Right lobe of liver (tissue), 6 donors: ENCODE measurements around the gene GBGT1. TPM values are rescaled to one million over a fixed set of nuclear protein-coding genes. Genes with fewer than 3 reads are reported as not detected.

Experiments
- ATAC-seq, 4 donors: fragments of 200-7000 bp; cut with Tn5 transposase; one replicate each; pipeline ENCODE4 v1.9.1; 2020; ENCODE audit warnings: mild to moderate bottlenecking in 4 of 4, moderate library complexity in 4 of 4
- DNase-seq, 3 donors: peaks; one replicate each; pipeline ENCODE4 v3.0.0-alpha.2; 2020
- H3K27ac ChIP-seq, 3 donors: fragments of 200-600 bp; one replicate each; pipeline ENCODE4 v1.8.0; 2022
- H3K27me3 ChIP-seq, 2 donors: fragments of 200-600 bp; one replicate each; pipeline ENCODE4 v1.8.0; 2022
- H3K36me3 ChIP-seq, 4 donors: fragments of 200-600 bp; sonication (generic) in 1 of 4; one replicate each; pipeline versions ENCODE4 v1.5.1 to v1.8.0; 2017 to 2022; ENCODE audit warnings: control low read depth in 1 of 4
- H3K4me1 ChIP-seq, 4 donors: fragments of 200-600 bp; sonication (generic) in 1 of 4; one replicate each; pipeline versions ENCODE4 v1.5.1 to v1.8.0; 2017 to 2022; ENCODE audit warnings: control low read depth in 1 of 4
- H3K4me3 ChIP-seq, 3 donors: fragments of 200-600 bp; one replicate each; pipeline ENCODE4 v1.8.0; 2022
- H3K9me3 ChIP-seq, 4 donors: fragments of 200-600 bp; sonication (generic) in 1 of 4; one replicate each; pipeline versions ENCODE4 v1.5.1 to v1.8.0; 2017 to 2022; ENCODE audit warnings: control low read depth in 1 of 4
- POLR2A ChIP-seq: fragments of 450-650 bp; IDR thresholded peaks from one replicate; pipeline ENCODE4 v1.6.1; 2017; ENCODE audit warnings: antibody characterized with exemption, mild to moderate bottlenecking
- WGBS: methylation state at CpG from one replicate; pipeline ENCODE4 v1.1.6; 2018; ENCODE audit warnings: low coverage, low lambda C conversion rate; ENCODE audit not compliant: insufficient coverage; ENCODE audit errors: missing lambda C conversion rate; 5-methylcytosine and 5-hydroxymethylcytosine counted together
- intact Hi-C, 2 donors: fragments of 100-400 bp; cut with DNase I; formaldehyde crosslinking; loops; one replicate each; pipeline versions ENCODE4 v1.11.2 to v1.14.1; 2022
- total RNA-seq, 6 experiments: library from RNA; depleted of rRNA in 2 of 6; stranded (reverse); fragments of >200 nt in 2 of 6; fragmentation: NEBNext Ultra II Directional in 3 of 6; extraction: Animal tissue kit (Norgen Biotek cat#: 25700) in 3 of 6; gene quantifications; one replicate each; pipeline versions ENCODE4 v1.1.0 to v1.2.4, GENCODE V29; 2016 to 2023
- TF ChIP-seq, protein P1 (sequence below), 4 donors: fragments of 200-600 bp in 3 of 4; fragments of 450-650 bp in 1 of 4; IDR thresholded peaks; one replicate each; pipeline versions ENCODE4 v1.5.1 to v1.8.0; 2016 to 2022; ENCODE audit warnings: antibody characterized with exemption in 4 of 4, mild to moderate bottlenecking in 2 of 4
- donor health status: DM: no; HTN: yes; CAD: no.
- donor health status: DM: no; HTN: no; CAD: no.
- donor health status: DM: no; HTN: no; CAD: no.
- donor health status: DM: no; HTN: yes; CAD: no.
- donor health status: DM: no; HTN: yes; CAD: no.

The GBGT1 gene
- total RNA-seq, 6 experiments from 2014 or later: 0.68 to 3.7 (median 1.9) TPM

DNA sequence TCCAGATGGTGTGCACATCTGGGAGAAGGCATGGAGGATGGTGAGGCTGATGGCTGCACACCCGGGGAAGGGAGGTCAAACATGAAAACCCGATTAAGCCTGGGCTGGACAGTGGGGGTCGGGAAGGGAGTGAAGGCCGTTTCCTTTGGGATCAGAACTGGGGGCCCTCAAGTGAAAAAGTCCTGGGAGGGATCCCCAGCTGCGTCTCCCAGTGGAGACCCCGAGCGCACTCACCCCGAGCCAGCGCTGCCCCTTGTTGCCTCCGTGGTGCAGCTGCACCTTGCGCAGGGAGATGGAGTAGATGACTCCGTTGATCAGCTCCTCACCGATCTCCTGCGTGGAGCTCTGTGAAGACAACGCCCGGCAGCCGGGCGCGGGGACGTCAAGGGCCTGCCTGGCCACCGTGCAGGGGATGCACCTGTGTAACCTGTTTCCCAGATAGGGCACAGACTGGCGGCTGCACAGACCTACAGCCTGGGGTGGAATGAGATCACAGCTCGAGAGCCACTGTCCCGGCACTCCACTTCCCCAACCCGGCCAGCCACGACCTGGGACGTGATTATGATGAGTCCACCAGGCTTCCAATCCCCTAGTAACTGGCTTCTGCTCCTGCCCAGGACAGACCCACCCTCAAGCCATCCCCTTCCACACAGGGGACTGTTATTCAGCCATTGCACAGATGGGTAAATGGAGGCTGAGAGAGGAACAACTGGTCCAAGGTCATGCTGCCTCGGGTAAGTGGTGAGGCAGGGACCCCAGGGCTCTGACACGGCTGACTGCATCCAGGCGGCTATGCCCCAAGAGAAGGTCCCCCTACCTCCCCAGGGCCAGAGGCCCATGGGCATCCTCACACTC, 51.7 kb downstream of the GBGT1 start:
- DNase-seq (peak in 1 of 3 donors; percentile 63), ATAC-seq (no peak)
- no peaks in the 10 kb centered on the region for H3K9me3 ChIP-seq
- peak overlapping the region in 2 of 3 donors; percentile 50 to 78 for H3K27ac ChIP-seq
- H3K4me1 ChIP-seq: peaks cover 8 to 32% (median 21%) of the 10 kb centered on the region in 4 donors
- intact Hi-C loops: no loop called here
- 93% methylated on average over 12 of the region's 30 CpGs for WGBS
- H3K36me3 ChIP-seq: peaks cover 0 to 9% (median 4%) of the 10 kb centered on the region in 4 donors
- H3K4me3 ChIP-seq: no peak overlapping the region
- no peaks in the 10 kb centered on the region for H3K27me3 ChIP-seq
- TF ChIP-seq, protein P1, sequence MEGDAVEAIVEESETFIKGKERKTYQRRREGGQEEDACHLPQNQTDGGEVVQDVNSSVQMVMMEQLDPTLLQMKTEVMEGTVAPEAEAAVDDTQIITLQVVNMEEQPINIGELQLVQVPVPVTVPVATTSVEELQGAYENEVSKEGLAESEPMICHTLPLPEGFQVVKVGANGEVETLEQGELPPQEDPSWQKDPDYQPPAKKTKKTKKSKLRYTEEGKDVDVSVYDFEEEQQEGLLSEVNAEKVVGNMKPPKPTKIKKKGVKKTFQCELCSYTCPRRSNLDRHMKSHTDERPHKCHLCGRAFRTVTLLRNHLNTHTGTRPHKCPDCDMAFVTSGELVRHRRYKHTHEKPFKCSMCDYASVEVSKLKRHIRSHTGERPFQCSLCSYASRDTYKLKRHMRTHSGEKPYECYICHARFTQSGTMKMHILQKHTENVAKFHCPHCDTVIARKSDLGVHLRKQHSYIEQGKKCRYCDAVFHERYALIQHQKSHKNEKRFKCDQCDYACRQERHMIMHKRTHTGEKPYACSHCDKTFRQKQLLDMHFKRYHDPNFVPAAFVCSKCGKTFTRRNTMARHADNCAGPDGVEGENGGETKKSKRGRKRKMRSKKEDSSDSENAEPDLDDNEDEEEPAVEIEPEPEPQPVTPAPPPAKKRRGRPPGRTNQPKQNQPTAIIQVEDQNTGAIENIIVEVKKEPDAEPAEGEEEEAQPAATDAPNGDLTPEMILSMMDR (IDR thresholded peaks at IDR 0.05): no peak
- TF ChIP-seq POLR2A: no peak

DNA sequence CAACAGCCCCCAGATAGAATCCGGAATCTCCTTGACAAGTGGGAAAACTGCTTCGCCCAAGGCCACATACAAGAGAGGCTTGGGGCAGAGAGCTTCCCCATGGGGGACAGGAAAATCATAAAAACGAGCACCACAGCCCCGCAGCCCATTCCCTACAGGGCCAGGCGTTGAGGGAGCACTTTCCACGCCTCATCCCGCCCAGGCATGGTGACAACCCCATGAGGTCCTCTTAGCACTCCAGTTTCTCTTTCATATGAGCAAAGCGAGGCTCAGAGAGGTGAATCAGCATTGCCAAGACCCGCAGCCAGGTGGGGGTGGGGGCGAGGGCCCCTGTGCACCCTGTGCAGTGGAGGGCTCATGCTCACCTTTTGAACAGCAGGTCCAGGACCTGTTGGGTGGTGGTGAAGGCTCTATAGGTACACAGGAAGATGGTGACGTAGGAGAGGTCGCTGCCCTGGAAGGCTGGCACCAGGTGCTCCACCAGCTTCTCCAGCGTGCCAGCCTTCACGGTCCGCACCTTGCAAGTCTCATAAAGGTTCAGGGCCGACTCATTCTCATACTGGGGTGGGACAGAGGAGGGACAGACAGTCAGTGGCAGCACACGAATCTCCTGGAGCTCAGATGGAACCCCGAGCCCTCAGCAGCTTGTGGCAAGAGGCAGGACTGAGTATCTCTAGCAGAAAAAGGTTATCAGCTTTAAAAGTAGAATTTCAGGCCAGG, 53.6 kb downstream of the GBGT1 start:
- ATAC-seq: no peak
- DNase-seq: peak; percentile 9 to 33 (median 29)
- Histone ChIP-seq H3K27ac (no peak overlapping the region), H3K4me3 (no peak overlapping the region), H3K27me3 (no peaks in the 10 kb centered on the region), H3K36me3 (peaks cover 0 to 13% (median 6%) of the 10 kb centered on the region in 4 donors), H3K4me1 (peaks cover 8 to 29% (median 19%) of the 10 kb centered on the region in 4 donors), H3K9me3 (no peaks in the 10 kb centered on the region)
- TF ChIP-seq, protein P1 (IDR thresholded peaks at IDR 0.05): no peak
- no peak for TF ChIP-seq POLR2A
- intact Hi-C loops: no loop called here
- WGBS: 91% methylated on average over 4 of the region's 18 CpGs

DNA sequence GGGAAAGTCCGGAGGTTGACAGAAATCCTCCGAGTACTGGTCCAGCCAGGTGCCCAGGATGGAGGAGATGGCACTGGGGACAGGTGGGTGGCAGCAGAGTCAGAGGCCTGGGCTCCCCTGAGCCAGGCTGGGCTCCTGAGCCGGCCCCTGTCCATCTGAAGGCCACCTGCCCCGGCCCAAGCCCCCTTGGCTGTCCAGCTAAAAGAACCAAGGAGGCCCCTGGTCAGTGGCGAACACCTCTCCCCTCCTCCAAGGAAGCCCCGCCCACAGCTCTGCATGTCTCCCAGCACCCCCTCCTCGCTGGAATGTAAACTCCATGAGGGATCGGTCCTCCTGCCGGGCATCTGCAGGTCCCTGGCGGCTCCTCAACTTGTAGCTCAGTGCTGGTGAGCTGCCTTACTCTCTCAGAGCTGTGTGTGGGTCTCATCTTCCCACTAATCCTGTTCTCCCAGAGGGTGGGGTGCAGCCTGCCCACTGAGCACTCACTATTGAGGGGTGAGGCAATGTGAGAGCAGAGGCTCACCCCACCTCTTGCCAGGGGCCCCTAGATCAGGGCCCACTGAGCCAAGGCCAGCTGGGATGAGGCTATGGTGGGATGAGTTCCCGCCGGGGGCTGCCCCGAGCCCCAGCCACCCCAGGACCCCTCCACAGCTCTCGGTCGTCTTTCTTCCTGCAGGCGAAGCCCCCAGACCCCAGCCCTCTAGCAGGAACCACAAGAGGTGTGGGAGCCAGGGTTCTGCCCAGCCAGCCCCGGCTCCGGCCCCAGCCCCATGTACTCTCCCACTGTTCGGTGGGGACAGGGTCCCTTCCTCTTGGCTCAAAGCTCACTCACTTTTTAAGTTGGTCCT, 54.7 kb downstream of the GBGT1 start:
- ATAC-seq (no peak), DNase-seq (peak; percentile 17 to 51 (median 39))
- Histone ChIP-seq H3K27me3 (no peaks in the 10 kb centered on the region), H3K9me3 (no peaks in the 10 kb centered on the region), H3K4me1 (peaks cover 4 to 18% (median 11%) of the 10 kb centered on the region in 4 donors), H3K4me3 (no peak overlapping the region), H3K36me3 (peaks cover 0 to 13% (median 7%) of the 10 kb centered on the region in 4 donors), H3K27ac (no peak overlapping the region)
- intact Hi-C loops: no loop called here
- WGBS: 100% methylated on average over 2 of the region's 19 CpGs
- TF ChIP-seq POLR2A: no peak
- TF ChIP-seq, protein P1 (IDR thresholded peaks at IDR 0.05): no peak
